Colonic mucosa (tissue), 4 donors: ENCODE data around the gene TLE2. TPM values are rescaled to one million over a fixed set of nuclear protein-coding genes. Genes with fewer than 3 reads are reported as not detected.
"Not testable (repeated sequence)": the region's sequence is repeated elsewhere in the genome, so short reads cannot be mapped to it uniquely, and the experiment has no call there.

ENCODE experiments used
- DNase-seq: peaks from one replicate; pipeline ENCODE4 v3.0.0-alpha.2; 2020
- H3K27ac ChIP-seq: fragments of 200-600 bp; one replicate; pipeline ENCODE4 v1.8.0; 2021
- H3K27me3 ChIP-seq: fragments of 200-600 bp; one replicate; pipeline ENCODE4 v1.8.0; 2021
- H3K36me3 ChIP-seq: fragments of 200-600 bp; one replicate; pipeline ENCODE4 v1.8.0; 2021
- H3K4me1 ChIP-seq: fragments of 200-600 bp; one replicate; pipeline ENCODE4 v1.8.0; 2021; ENCODE audit warnings: mild to moderate bottlenecking
- H3K4me3 ChIP-seq: fragments of 200-600 bp; one replicate; pipeline ENCODE4 v1.8.0; 2021
- H3K9ac ChIP-seq, 2 donors: one replicate each; pipeline ENCODE4 v1.7.0; 2013; ENCODE audit warnings: control low read depth in 2 of 2, low read depth in 2 of 2, low read length in 2 of 2
- H3K9me3 ChIP-seq: fragments of 200-600 bp; one replicate; pipeline ENCODE4 v1.8.0; 2021
- intact Hi-C: fragments of 100-400 bp; cut with DNase I; formaldehyde crosslinking; loops from one replicate; pipeline ENCODE4 v1.14.1; 2022
- total RNA-seq, 2 donors: library from RNA; stranded (reverse); fragmentation: NEBNext Ultra II Directional in 1 of 2; extraction: Animal tissue kit (Norgen Biotek cat#: 25700) in 1 of 2; gene quantifications; one replicate each; pipeline ENCODE4 v1.2.1, GENCODE V29; 2021
- TF ChIP-seq, protein P1 (sequence below): fragments of 200-600 bp; IDR thresholded peaks from one replicate; pipeline ENCODE4 v1.8.0; 2022; ENCODE audit warnings: antibody characterized with exemption, mild to moderate bottlenecking
- donor health status: healthy.
- donor health status: DM: no; HTN: no; CAD: no.
- donor health status: DM: no; HTN: no; CAD: no.

The TLE2 gene
- total RNA-seq, 2 donors from 2014 or later, result 42.8 to 52.4 TPM

DNA sequence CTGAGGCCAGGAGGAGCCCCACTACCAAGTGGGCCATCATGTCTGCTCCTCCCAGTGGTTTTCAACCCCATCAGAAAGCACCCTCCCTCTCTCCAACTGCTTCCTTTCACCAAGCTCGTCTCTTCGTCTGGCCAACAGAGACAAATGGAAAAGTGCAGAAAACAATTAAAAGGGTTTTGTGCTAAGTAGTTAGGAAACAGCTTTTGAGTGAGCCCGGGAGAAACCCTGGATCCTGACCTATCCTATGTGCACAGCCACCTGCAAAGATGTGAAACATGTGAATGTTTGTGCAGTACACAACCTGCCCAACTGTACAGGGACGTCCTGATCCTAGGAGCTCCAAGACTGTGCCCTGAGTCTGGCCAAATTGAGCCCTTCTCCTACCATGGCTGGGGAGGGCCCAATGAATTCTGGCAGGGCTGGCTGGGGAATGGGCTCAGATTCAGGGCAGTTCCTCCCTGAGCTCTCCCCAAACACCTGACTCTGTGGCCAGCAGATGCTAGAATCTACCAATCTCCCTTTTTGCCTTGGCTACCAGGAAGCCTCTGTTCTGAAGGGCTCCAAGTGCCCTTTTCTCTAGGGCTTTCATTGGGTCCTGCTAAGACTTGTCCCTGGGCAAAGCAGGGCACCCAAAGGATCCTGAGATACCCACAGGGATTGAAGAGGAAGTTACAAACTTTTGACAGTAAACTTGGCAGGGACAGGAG, 25.3 kb upstream of the TLE2 start:
- intact Hi-C loops, result no loop called here
- TF ChIP-seq, protein P1, sequence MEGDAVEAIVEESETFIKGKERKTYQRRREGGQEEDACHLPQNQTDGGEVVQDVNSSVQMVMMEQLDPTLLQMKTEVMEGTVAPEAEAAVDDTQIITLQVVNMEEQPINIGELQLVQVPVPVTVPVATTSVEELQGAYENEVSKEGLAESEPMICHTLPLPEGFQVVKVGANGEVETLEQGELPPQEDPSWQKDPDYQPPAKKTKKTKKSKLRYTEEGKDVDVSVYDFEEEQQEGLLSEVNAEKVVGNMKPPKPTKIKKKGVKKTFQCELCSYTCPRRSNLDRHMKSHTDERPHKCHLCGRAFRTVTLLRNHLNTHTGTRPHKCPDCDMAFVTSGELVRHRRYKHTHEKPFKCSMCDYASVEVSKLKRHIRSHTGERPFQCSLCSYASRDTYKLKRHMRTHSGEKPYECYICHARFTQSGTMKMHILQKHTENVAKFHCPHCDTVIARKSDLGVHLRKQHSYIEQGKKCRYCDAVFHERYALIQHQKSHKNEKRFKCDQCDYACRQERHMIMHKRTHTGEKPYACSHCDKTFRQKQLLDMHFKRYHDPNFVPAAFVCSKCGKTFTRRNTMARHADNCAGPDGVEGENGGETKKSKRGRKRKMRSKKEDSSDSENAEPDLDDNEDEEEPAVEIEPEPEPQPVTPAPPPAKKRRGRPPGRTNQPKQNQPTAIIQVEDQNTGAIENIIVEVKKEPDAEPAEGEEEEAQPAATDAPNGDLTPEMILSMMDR, result no peak
- H3K4me1 ChIP-seq, result no peaks in the 10 kb centered on the region
- peaks cover 11% of the 10 kb centered on the region for H3K36me3 ChIP-seq
- H3K4me3 ChIP-seq, result no peak overlapping the region
- DNase-seq, result no peak
- H3K9ac ChIP-seq, result peak overlapping the region in 1 of 2 donors; percentile 48
- H3K27ac ChIP-seq, result no peak overlapping the region
- no peaks in the 10 kb centered on the region for H3K27me3 ChIP-seq
- H3K9me3 ChIP-seq, result no peaks in the 10 kb centered on the region

DNA sequence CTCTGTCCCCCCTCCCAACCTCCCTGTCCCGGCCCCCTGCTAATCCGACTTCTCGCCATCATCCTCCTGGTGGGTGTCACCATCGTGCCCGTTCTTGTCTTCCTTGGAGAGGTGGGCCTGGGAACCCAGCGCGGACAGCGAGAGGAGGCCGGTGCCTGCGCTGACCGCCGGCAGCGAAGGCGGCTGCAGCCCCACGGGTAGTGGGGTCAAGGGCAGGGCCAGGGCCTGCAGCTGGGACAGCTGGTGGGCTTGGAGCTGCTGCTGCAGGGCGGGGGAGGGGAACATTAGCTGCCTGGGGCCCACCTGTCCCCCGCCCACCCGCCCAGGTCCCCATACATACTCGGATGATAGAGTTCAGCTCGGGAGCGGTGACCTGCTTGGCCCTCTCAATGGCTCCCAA, 24.7 kb upstream of the TLE2 start:
- Histone ChIP-seq H3K9me3 (no peaks in the 10 kb centered on the region), H3K9ac (no peak overlapping the region), H3K4me1 (no peaks in the 10 kb centered on the region), H3K27ac (no peak overlapping the region), H3K27me3 (no peaks in the 10 kb centered on the region), H3K36me3 (peaks cover 10% of the 10 kb centered on the region), H3K4me3 (no peak overlapping the region)
- intact Hi-C loops, result no loop called here
- DNase-seq, result no peak
- TF ChIP-seq, protein P1, result no peak

DNA sequence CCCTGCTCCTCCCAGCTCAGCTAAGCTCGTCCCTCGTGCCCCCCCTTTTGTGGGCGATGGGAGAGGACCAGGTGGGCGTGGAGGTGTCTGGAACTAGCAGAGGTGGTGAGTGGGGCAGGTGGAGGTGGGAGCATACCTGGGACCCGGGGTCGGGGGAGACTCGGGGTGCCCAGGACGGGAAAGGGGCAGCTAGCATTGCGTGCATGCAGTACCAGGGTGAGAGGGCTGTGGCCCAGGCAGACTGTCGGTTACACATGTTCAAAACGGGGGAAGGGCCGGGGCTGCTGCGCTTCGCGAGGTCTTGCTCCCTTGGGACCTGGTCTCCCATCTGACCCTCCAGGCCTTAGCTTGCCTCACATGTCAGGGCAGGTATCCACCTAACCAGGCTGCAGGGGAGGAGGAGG, 24.1 kb upstream of the TLE2 start:
- Histone ChIP-seq H3K36me3 (peaks cover 6% of the 10 kb centered on the region), H3K9me3 (no peaks in the 10 kb centered on the region), H3K4me1 (no peaks in the 10 kb centered on the region), H3K27me3 (no peaks in the 10 kb centered on the region), H3K27ac (no peak overlapping the region), H3K9ac (no peak overlapping the region), H3K4me3 (no peak overlapping the region)
- intact Hi-C loops, result no loop called here
- TF ChIP-seq, protein P1, result no peak
- no peak for DNase-seq

DNA sequence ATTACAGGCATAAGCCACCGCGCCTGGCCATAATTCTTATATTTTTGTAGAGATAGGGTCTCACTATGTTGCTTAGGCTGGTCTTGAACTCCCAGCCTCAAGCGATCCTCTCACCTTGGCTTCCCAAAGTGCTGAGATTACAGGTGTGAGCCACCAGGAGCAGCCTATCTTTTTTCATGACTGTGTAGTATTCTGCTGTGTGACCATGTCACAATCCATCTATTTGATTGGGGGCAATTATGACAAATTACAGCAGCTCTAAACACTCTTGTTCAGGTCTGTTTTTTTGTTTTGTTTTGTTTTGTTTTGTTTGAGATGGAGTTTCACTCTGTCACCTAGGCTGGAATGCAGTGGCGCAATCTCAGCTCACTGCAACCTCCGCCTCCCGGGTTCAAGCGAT, 20.9 kb upstream of the TLE2 start:
- DNase-seq, H3K27me3 ChIP-seq, H3K4me3 ChIP-seq, intact Hi-C loops, H3K27ac ChIP-seq, H3K36me3 ChIP-seq, H3K4me1 ChIP-seq, H3K9ac ChIP-seq, H3K9me3 ChIP-seq: not testable (repeated sequence)

- TF ChIP-seq, protein P1, result no peak
- no peak overlapping the region for H3K9ac ChIP-seq
- H3K27me3 ChIP-seq, result no peaks in the 10 kb centered on the region
- no peak overlapping the region for H3K4me3 ChIP-seq
- no peaks in the 10 kb centered on the region for H3K4me1 ChIP-seq
- no peak for DNase-seq
- no peaks in the 10 kb centered on the region for H3K9me3 ChIP-seq
- no peaks in the 10 kb centered on the region for H3K36me3 ChIP-seq
- intact Hi-C loops, result no loop called here
- H3K27ac ChIP-seq, result no peak overlapping the region
These were observed 20.0 kb upstream of the TLE2 start for GRCh38 chr19:3049089-3049488.

- H3K9ac ChIP-seq, result no peak overlapping the region
These were observed 19.1 kb upstream of the TLE2 start for GRCh38 chr19:3048190-3048533.

More at GRCh38 chr19:3048190-3048533, 19.1 kb upstream of the TLE2 start:
- Histone ChIP-seq H3K27me3 (no peaks in the 10 kb centered on the region), H3K4me3 (peak overlapping the region; percentile 3), H3K9me3 (no peaks in the 10 kb centered on the region), H3K4me1 (no peaks in the 10 kb centered on the region), H3K36me3 (no peaks in the 10 kb centered on the region), H3K27ac (peak overlapping the region; percentile 25)
- TF ChIP-seq, protein P1, result no peak
- intact Hi-C loops, result no loop called here
- no peak for DNase-seq
